HL-60 (cell line): ENCODE data around the gene RNF40.

Source experiments
- CTCF ChIP-seq: IDR thresholded peaks from one replicate; pipeline ENCODE4 v1.5.1; 2011; ENCODE audit warnings: low read length, control low read depth, inconsistent platforms; ENCODE audit not compliant: insufficient read depth
- GABPA ChIP-seq: IDR thresholded peaks from 2 replicates; pipeline ENCODE4 v1.6.1; 2012; ENCODE audit warnings: low read depth
- POLR2AphosphoS5 ChIP-seq: IDR thresholded peaks from 2 replicates; pipeline ENCODE4 v1.6.1; 2012; ENCODE audit warnings: low read depth
- TF ChIP-seq, protein P1 (sequence below): IDR thresholded peaks from 2 replicates; pipeline ENCODE4 v1.6.1; 2012; ENCODE audit warnings: low read depth; ENCODE audit not compliant: insufficient replicate concordance

GRCh38 chr16:30720694-30721093, 41.4 kb upstream of the RNF40 start:
- TF ChIP-seq CTCF (no peak), POLR2AphosphoS5 (no peak), GABPA (no peak)
- TF ChIP-seq, protein P1, sequence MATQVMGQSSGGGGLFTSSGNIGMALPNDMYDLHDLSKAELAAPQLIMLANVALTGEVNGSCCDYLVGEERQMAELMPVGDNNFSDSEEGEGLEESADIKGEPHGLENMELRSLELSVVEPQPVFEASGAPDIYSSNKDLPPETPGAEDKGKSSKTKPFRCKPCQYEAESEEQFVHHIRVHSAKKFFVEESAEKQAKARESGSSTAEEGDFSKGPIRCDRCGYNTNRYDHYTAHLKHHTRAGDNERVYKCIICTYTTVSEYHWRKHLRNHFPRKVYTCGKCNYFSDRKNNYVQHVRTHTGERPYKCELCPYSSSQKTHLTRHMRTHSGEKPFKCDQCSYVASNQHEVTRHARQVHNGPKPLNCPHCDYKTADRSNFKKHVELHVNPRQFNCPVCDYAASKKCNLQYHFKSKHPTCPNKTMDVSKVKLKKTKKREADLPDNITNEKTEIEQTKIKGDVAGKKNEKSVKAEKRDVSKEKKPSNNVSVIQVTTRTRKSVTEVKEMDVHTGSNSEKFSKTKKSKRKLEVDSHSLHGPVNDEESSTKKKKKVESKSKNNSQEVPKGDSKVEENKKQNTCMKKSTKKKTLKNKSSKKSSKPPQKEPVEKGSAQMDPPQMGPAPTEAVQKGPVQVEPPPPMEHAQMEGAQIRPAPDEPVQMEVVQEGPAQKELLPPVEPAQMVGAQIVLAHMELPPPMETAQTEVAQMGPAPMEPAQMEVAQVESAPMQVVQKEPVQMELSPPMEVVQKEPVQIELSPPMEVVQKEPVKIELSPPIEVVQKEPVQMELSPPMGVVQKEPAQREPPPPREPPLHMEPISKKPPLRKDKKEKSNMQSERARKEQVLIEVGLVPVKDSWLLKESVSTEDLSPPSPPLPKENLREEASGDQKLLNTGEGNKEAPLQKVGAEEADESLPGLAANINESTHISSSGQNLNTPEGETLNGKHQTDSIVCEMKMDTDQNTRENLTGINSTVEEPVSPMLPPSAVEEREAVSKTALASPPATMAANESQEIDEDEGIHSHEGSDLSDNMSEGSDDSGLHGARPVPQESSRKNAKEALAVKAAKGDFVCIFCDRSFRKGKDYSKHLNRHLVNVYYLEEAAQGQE = no peak
